SK-N-MC (cell line): ENCODE measurements around the gene NHS.

Source experiments
- DNase-seq: peaks from one replicate; pipeline ENCODE4 v3.0.0-alpha.2; 2011; ENCODE audit warnings: low read depth, low spot score
- H3K27ac ChIP-seq: fragments of 200-600 bp; sonication (generic); 2 replicates; pipeline ENCODE4 v1.5.1; 2016; ENCODE audit warnings: mixed run types
- H3K36me3 ChIP-seq: fragments of 200-600 bp; sonication (generic); 2 replicates; pipeline ENCODE4 v1.6.1; 2017; ENCODE audit warnings: antibody characterized with exemption, low read length, mixed read lengths; ENCODE audit not compliant: insufficient read depth
- H3K4me3 ChIP-seq: fragments of 200-600 bp; sonication (generic); 2 replicates; pipeline ENCODE4 v1.5.1; 2016
- H3K9ac ChIP-seq: fragments of 200-600 bp; sonication (generic); 2 replicates; pipeline ENCODE4 v1.8.0; 2017; ENCODE audit warnings: mixed run types, mixed read lengths; ENCODE audit not compliant: insufficient read length
- H3K9me3 ChIP-seq: fragments of 200-600 bp; sonication (generic); 2 replicates; pipeline ENCODE4 v1.6.1; 2017; ENCODE audit warnings: low read depth, mild to moderate bottlenecking, antibody characterized with exemption, low read length, moderate library complexity, mixed read lengths
- EZH2 ChIP-seq: fragments of 200-600 bp; sonication (generic); IDR thresholded peaks from one replicate; pipeline ENCODE4 v1.6.1; 2017; ENCODE audit warnings: antibody characterized with exemption
- FOXP2 ChIP-seq: optimal IDR thresholded peaks from 2 replicates; pipeline ENCODE3; 2011; ENCODE audit warnings: mild to moderate bottlenecking, moderate library complexity; ENCODE audit not compliant: insufficient read depth; ENCODE audit errors: extremely low read length, control extremely low read depth
- POLR2AphosphoS5 ChIP-seq: IDR thresholded peaks from 2 replicates; pipeline ENCODE4 v1.6.1; 2012; ENCODE audit warnings: mild to moderate bottlenecking, low read depth, low read length, borderline replicate concordance

The NHS gene

DNA sequence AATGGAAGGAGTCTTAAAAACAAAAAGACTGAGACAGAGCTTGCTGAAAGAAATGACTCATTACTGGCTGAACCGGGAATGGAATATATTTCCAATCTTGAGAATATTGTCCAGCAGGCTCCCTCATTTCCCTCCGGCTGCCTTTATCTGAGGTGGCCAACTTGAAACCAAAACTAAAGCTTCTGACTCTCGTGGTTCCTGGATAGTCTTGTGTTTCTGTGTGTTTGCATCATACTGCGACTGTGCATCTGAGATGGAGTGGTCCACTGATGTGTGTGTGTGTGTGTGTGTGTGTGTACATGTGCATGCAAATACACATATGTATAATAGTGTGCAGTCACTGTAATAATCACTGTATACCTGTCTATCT lies 216.7 kb downstream of the NHS start:
- DNase-seq, result no peak

GRCh38 chrX:17592117-17592516 lies 217.1 kb downstream of the NHS start:
- DNase-seq, result no peak
- H3K4me3 ChIP-seq, result no peak overlapping the region
- no peaks in the 10 kb centered on the region for H3K9me3 ChIP-seq
- TF ChIP-seq POLR2AphosphoS5 (no peak), EZH2 (no peak), FOXP2 (no peak)
- H3K27ac ChIP-seq, result no peak overlapping the region
- H3K36me3 ChIP-seq, result no peaks in the 10 kb centered on the region
- no peak overlapping the region for H3K9ac ChIP-seq

More for the DNA sequence above, 216.7 kb downstream of the NHS start:
- Histone ChIP-seq H3K4me3 (no peak overlapping the region), H3K9ac (no peak overlapping the region), H3K9me3 (no peaks in the 10 kb centered on the region), H3K36me3 (no peaks in the 10 kb centered on the region), H3K27ac (no peak overlapping the region)
- TF ChIP-seq EZH2, result no peak
- no peak for TF ChIP-seq FOXP2
- TF ChIP-seq POLR2AphosphoS5, result no peak

- Histone ChIP-seq H3K9me3 (no peaks in the 10 kb centered on the region), H3K36me3 (no peaks in the 10 kb centered on the region), H3K27ac (no peak overlapping the region), H3K9ac (no peak overlapping the region), H3K4me3 (no peak overlapping the region)
- DNase-seq, result no peak
- no peak for TF ChIP-seq EZH2
- TF ChIP-seq POLR2AphosphoS5, result no peak
- TF ChIP-seq FOXP2, result no peak
Observed at GRCh38 chrX:17594693-17595092, 219.7 kb downstream of the NHS start.

DNA sequence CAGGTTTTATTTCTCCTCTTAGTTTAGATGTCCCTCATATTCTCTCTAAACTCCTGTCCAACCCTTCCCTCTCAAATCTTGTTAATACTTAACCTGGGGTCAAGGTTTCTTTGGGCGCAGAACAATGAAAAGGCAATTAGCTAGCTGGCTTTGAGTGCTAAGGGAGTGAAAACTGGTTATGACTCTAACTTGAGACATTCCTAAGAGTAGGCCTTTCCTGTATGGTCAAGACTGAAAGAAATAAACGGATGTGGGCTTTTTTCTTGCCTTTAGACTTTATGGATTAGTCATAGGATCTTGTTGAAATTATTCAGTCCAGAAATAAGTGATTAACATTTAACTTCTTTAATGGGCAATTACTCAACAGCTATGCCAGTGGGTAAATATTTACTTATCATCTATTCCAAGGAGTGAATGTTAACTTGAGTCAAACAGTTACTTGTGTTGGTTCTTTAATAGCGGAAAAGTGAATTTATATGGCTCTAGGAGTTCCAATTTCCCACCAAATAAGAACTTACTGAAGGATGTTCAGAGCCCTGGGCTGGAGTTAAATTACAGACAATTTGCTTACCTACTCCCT lies 220.5 kb downstream of the NHS start:
- H3K4me3 ChIP-seq, result no peak overlapping the region
- H3K27ac ChIP-seq, result no peak overlapping the region
- H3K9ac ChIP-seq, result no peak overlapping the region
- TF ChIP-seq FOXP2 (no peak), EZH2 (no peak), POLR2AphosphoS5 (no peak)
- H3K36me3 ChIP-seq, result no peaks in the 10 kb centered on the region
- H3K9me3 ChIP-seq, result no peaks in the 10 kb centered on the region
- DNase-seq, result no peak

GRCh38 chrX:17596061-17596460 lies 221.1 kb downstream of the NHS start:
- H3K36me3 ChIP-seq, result no peaks in the 10 kb centered on the region
- H3K27ac ChIP-seq, result no peak overlapping the region

DNA sequence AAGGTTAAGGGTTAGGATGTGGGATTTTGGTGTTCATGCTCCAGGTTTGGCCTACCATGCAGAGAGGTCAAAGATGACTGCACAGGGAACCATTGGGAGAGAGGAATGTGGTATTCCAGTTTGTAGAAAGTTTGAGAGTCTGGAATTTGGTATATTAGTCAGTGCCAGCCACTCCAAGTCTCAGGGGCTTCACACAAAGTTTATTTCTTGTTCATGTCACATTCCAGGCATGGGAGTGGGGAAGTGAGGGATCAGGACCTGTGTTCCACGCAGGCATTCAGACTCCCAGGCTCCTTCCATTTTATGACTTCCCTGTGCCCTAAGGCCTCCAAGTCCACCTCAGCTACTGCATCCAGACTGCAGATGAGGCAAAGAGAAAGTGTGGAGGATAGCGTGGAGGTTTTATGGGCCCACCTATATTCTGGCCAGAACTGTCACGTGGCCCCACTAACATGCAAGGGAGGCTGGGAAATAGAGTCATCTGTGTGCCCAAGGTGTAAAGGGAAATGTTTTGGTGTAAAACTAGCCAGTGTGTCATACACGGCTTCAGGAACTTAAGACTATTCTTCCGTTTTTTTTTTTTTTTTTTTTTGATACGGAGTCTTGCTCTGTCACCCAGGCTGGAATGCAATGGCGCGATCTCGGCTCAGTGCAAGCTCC lies 221.7 kb downstream of the NHS start:
- no peak for DNase-seq
- no peaks in the 10 kb centered on the region for H3K9me3 ChIP-seq
- H3K4me3 ChIP-seq, result no peak overlapping the region
- H3K9ac ChIP-seq, result no peak overlapping the region
- TF ChIP-seq EZH2, result no peak
- no peak for TF ChIP-seq POLR2AphosphoS5
- TF ChIP-seq FOXP2, result no peak
- no peak overlapping the region for H3K27ac ChIP-seq
- no peaks in the 10 kb centered on the region for H3K36me3 ChIP-seq

More at GRCh38 chrX:17596061-17596460, 221.1 kb downstream of the NHS start:
- Histone ChIP-seq H3K4me3 (no peak overlapping the region), H3K9ac (no peak overlapping the region), H3K9me3 (no peaks in the 10 kb centered on the region)
- no peak for DNase-seq
- TF ChIP-seq EZH2 (no peak), POLR2AphosphoS5 (no peak), FOXP2 (no peak)

DNA sequence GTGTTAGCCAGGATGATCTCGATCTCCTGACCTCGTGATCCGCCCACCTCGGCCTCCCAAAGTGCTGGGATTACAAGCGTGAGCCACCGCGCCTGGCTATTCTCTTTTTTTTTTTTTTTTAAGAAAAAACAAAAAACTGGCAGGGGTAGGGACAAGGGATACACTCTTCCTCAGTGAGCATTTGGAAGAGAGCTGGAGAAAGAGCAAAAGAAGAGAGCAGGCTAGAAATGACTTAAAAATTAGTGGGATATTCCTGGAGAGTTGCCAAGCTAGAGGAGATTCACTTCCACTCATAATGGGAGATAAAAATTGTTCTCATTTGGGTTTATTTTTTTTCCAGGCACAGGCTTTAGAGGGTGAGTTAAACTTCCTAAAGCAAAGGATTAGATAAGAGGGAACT lies 222.3 kb downstream of the NHS start:
- H3K9me3 ChIP-seq, result no peaks in the 10 kb centered on the region
- H3K9ac ChIP-seq, result no peak overlapping the region
- no peak overlapping the region for H3K27ac ChIP-seq
- no peak for DNase-seq
- no peaks in the 10 kb centered on the region for H3K36me3 ChIP-seq
- no peak overlapping the region for H3K4me3 ChIP-seq
- TF ChIP-seq EZH2 (no peak), FOXP2 (no peak), POLR2AphosphoS5 (no peak)

DNA sequence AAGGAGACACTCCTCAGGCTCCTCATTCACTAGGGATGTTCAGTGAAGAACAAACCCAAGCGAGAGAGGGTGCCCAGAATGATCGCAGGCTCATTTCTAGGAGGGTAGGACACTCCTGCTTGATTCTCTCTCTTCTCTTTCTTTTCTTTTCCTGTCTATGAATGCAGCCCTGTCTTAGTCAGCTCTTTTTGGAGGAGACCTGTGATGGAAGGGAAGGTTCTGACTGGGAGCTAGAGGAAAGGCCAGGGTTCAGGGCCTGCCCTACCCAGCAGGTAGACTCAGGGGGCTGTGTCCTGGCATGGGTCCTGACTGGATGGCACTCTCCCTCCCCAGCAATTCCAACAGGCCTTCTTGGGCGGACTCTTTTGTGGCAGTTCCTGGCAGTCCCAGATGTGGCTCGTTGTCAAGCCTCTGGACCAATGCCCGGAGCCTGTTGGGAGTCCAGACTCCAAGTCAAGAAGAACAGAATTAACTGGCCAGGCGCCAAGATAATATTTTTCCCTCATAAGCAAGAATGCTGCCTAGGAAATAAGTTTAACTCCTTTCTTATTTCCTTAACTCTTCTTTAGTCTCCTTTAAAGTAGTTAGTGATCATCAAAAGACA lies 222.9 kb downstream of the NHS start:
- DNase-seq, result no peak
- Histone ChIP-seq H3K9ac (no peak overlapping the region), H3K27ac (no peak overlapping the region), H3K4me3 (no peak overlapping the region), H3K36me3 (no peaks in the 10 kb centered on the region), H3K9me3 (no peaks in the 10 kb centered on the region)
- no peak for TF ChIP-seq EZH2
- no peak for TF ChIP-seq POLR2AphosphoS5
- no peak for TF ChIP-seq FOXP2
